Uterus (tissue), 2 donors: ENCODE data around the gene AGA.

Experiments used
- POLR2A ChIP-seq, 2 donors: fragments of 450-650 bp; IDR thresholded peaks; one replicate each; pipeline ENCODE4 v1.6.1; 2016; ENCODE audit warnings: antibody characterized with exemption in 2 of 2, mild to moderate bottlenecking in 1 of 2, moderate library complexity in 1 of 2
- TF ChIP-seq, protein P1 (sequence below), 4 experiments: fragments of 200-600 bp in 2 of 4; fragments of 450-650 bp in 2 of 4; sonication (generic) in 2 of 4; IDR thresholded peaks; one replicate each; pipeline ENCODE4 v1.5.1; 2016 to 2019; ENCODE audit warnings: antibody characterized with exemption in 4 of 4, mild to moderate bottlenecking in 2 of 4, moderate library complexity in 1 of 4

DNA sequence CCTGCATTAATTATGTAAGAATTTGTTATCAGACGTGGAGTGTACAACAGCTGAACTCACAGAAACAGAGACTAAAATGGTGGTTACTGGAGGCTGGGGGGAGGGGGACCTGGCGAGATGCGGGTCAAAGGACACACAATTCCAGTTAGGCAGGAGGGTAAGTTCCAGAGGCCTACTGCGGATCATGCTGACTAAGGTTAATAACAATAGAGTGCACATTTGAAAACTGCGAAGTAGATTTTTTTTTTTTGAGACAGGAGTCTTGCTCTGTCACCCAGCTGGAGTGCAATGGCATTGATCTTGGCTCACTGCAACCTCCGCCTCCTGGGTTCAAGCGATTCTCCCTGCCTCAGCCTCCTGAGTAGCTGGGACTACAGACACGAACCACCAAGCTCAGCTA is 7.6 kb downstream of the AGA start:
- TF ChIP-seq, protein P1, sequence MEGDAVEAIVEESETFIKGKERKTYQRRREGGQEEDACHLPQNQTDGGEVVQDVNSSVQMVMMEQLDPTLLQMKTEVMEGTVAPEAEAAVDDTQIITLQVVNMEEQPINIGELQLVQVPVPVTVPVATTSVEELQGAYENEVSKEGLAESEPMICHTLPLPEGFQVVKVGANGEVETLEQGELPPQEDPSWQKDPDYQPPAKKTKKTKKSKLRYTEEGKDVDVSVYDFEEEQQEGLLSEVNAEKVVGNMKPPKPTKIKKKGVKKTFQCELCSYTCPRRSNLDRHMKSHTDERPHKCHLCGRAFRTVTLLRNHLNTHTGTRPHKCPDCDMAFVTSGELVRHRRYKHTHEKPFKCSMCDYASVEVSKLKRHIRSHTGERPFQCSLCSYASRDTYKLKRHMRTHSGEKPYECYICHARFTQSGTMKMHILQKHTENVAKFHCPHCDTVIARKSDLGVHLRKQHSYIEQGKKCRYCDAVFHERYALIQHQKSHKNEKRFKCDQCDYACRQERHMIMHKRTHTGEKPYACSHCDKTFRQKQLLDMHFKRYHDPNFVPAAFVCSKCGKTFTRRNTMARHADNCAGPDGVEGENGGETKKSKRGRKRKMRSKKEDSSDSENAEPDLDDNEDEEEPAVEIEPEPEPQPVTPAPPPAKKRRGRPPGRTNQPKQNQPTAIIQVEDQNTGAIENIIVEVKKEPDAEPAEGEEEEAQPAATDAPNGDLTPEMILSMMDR (IDR thresholded peaks at IDR 0.05), result no peak
- no peak for TF ChIP-seq POLR2A (IDR thresholded peaks at IDR 0.05)
